ENCODE measurements around the gene MBNL2.
A peak's percentile ranks its signal among the peaks of the same experiment; 100 is the strongest.

Gene MBNL2

DNA sequence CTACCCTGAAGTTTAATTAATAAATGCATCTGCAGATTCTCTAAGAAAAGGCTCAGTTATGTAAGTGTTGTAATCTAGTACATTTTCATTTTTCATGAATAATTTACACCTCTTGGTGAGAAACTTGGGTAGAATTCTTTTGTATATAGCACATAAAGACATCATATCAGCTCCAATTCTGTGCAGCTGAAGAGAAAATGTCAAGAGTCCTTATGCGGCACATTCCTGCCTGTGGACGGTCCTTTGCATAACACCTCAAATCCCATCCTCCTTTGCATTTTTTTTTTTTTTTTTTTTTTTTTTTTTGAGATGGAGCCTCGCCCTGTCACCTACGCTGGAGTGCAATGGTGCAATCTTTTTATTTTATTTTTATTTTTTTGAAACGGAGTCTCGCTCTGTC, 151.7 kb downstream of the MBNL2 start:
- Histone ChIP-seq H3K4me1 (ENCODE audit: control extremely low read depth in 1 of 4, control insufficient read depth in 4 of 4, insufficient read depth in 4 of 4, low read length in 3 of 4) (peaks cover 1 to 7% (median 4%) of the 10 kb centered on the region in 4 experiments), H3K27ac (ENCODE audit: insufficient read depth in 1 of 2, low read depth in 1 of 2, low read length in 2 of 2, poor library complexity in 1 of 2, severe bottlenecking in 2 of 2) (no peak overlapping the region), H3K4me3 (ENCODE audit: control insufficient read depth in 1 of 7, extremely low read depth in 1 of 7, insufficient read depth in 4 of 7, low read depth in 2 of 7, low read length in 6 of 7) (no peak overlapping the region), H3K36me3 (ENCODE audit: control insufficient read depth in 4 of 4, insufficient read depth in 4 of 4, low read length in 3 of 4) (peaks cover 5 to 22% (median 13%) of the 10 kb centered on the region in 4 experiments), H3K27me3 (replicated peaks in 2 of 5; ENCODE audit: control insufficient read depth in 4 of 5, insufficient read depth in 5 of 5, low read length in 4 of 5) (no peaks in the 10 kb centered on the region), H3K9me3 (ENCODE audit: control extremely low read depth in 1 of 5, control insufficient read depth in 4 of 5, insufficient read depth in 2 of 5, low read depth in 1 of 5, low read length in 4 of 5) (no peaks in the 10 kb centered on the region)
- POLR2A ChIA-PET = no interaction called here
- no CpG with 5 or more reads among the region's 6 CpGs for whole genome bisulfite sequencing (ENCODE audit: insufficient coverage)
- CTCF ChIA-PET = no interaction called here
- DNase-seq = no peak

DNA sequence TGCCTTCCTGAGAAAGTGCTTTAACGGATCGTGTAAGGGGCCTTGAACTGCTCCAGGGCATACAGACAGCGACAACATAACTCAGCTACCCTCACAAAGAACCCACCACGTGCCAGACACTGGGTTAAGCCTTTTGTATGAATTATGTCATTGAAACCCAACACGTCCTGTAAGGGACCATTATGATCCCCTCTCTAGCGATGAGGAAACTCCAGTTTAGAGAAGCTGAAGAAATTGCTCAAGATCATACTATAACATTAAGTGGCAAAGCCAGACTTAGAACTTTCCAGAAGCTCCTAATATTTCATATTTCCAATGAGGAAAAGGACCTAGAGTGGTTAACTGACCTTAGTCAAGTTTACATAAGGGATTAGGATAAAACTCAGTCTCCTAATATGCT, 154.8 kb downstream of the MBNL2 start:
- no peak for DNase-seq
- ChIA-PET POLR2A (no interaction called here), CTCF (interaction anchor here (1.4 kb wide), 1 partner anchor 25 kb away, joined by 3 read pairs; no protein-coding TSS in a partner anchor)
- Histone ChIP-seq H3K36me3 (ENCODE audit: control insufficient read depth in 4 of 4, insufficient read depth in 4 of 4, low read length in 3 of 4) (peaks cover 5 to 16% (median 10%) of the 10 kb centered on the region in 4 experiments), H3K27ac (ENCODE audit: insufficient read depth in 1 of 2, low read depth in 1 of 2, low read length in 2 of 2, poor library complexity in 1 of 2, severe bottlenecking in 2 of 2) (no peak overlapping the region), H3K4me3 (ENCODE audit: control insufficient read depth in 1 of 7, extremely low read depth in 1 of 7, insufficient read depth in 4 of 7, low read depth in 2 of 7, low read length in 6 of 7) (no peak overlapping the region), H3K27me3 (replicated peaks in 2 of 5; ENCODE audit: control insufficient read depth in 4 of 5, insufficient read depth in 5 of 5, low read length in 4 of 5) (no peaks in the 10 kb centered on the region), H3K9me3 (ENCODE audit: control extremely low read depth in 1 of 5, control insufficient read depth in 4 of 5, insufficient read depth in 2 of 5, low read depth in 1 of 5, low read length in 4 of 5) (no peaks in the 10 kb centered on the region), H3K4me1 (ENCODE audit: control extremely low read depth in 1 of 4, control insufficient read depth in 4 of 4, insufficient read depth in 4 of 4, low read length in 3 of 4) (peaks cover 0 to 11% (median 3%) of the 10 kb centered on the region in 4 experiments)
- WGBS (ENCODE audit: insufficient coverage) = 100% methylated on average over 5 of the region's 6 CpGs

DNA sequence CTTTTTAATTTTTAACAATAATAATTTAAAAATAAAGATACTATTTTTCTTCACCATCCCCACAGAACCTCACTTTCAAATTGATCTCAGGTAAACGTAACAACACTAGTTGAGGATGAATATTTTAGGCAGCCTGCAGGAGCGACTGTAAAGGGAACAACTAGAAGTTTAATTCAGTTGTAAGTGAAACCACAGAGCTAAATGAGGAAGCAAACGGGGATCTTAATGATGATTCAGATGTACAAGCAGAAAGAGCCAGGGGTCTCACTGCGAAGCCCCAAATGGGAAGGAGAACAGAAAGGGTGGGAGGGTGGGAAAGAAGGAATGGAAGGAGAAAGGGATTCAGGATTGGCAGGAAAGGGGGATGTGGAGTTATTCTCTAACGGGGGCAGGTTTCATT, 157.3 kb downstream of the MBNL2 start:
- Histone ChIP-seq H3K9me3 (ENCODE audit: control extremely low read depth in 1 of 5, control insufficient read depth in 4 of 5, insufficient read depth in 2 of 5, low read depth in 1 of 5, low read length in 4 of 5) (no peaks in the 10 kb centered on the region), H3K27me3 (replicated peaks in 2 of 5; ENCODE audit: control insufficient read depth in 4 of 5, insufficient read depth in 5 of 5, low read length in 4 of 5) (no peaks in the 10 kb centered on the region), H3K4me3 (ENCODE audit: control insufficient read depth in 1 of 7, extremely low read depth in 1 of 7, insufficient read depth in 4 of 7, low read depth in 2 of 7, low read length in 6 of 7) (no peak overlapping the region), H3K36me3 (ENCODE audit: control insufficient read depth in 4 of 4, insufficient read depth in 4 of 4, low read length in 3 of 4) (peaks cover 5 to 16% (median 10%) of the 10 kb centered on the region in 4 experiments), H3K27ac (ENCODE audit: insufficient read depth in 1 of 2, low read depth in 1 of 2, low read length in 2 of 2, poor library complexity in 1 of 2, severe bottlenecking in 2 of 2) (no peak overlapping the region), H3K4me1 (ENCODE audit: control extremely low read depth in 1 of 4, control insufficient read depth in 4 of 4, insufficient read depth in 4 of 4, low read length in 3 of 4) (peaks cover 0 to 15% (median 3%) of the 10 kb centered on the region in 4 experiments)
- POLR2A ChIA-PET = no interaction called here
- CTCF ChIA-PET = no interaction called here
- 34% methylated on average over 3 of the region's 5 CpGs for WGBS (ENCODE audit: insufficient coverage)
- DNase-seq = peak in 2 of 3 donors; percentile 55 to 65

DNA sequence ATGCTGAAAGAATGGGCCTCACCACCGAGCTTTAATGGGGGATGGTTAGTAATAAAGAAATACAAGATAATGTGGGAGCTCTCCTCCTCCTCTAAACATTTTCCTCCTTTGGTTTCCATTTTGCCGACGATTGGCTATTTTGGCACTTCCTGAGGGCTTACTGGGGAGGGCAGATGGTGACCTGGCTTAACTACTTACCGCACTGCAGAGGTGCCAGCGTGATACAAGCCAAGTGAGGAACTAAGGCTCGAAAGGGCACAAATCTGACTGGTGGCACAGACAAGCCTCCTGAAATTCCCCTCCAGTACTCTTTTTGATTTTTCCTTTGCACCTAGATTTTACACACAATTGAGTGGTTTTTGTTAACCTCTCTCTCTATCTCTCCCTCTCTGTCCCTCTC, 158.6 kb downstream of the MBNL2 start:
- DNase-seq = no peak
- H3K27me3 ChIP-seq (replicated peaks in 2 of 5; ENCODE audit: control insufficient read depth in 4 of 5, insufficient read depth in 5 of 5, low read length in 4 of 5) = no peaks in the 10 kb centered on the region
- no peak overlapping the region for H3K4me3 ChIP-seq (ENCODE audit: control insufficient read depth in 1 of 7, extremely low read depth in 1 of 7, insufficient read depth in 4 of 7, low read depth in 2 of 7, low read length in 6 of 7)
- peaks cover 0 to 27% (median 3%) of the 10 kb centered on the region in 4 experiments for H3K4me1 ChIP-seq (ENCODE audit: control extremely low read depth in 1 of 4, control insufficient read depth in 4 of 4, insufficient read depth in 4 of 4, low read length in 3 of 4)
- H3K36me3 ChIP-seq (ENCODE audit: control insufficient read depth in 4 of 4, insufficient read depth in 4 of 4, low read length in 3 of 4) = peaks cover 0 to 7% (median 2%) of the 10 kb centered on the region in 4 experiments
- H3K27ac ChIP-seq (ENCODE audit: insufficient read depth in 1 of 2, low read depth in 1 of 2, low read length in 2 of 2, poor library complexity in 1 of 2, severe bottlenecking in 2 of 2) = no peak overlapping the region
- POLR2A ChIA-PET = interaction anchor here (0.7 kb wide), 1 partner anchor 159 kb away, joined by 4 read pairs; no protein-coding TSS in a partner anchor
- H3K9me3 ChIP-seq (ENCODE audit: control extremely low read depth in 1 of 5, control insufficient read depth in 4 of 5, insufficient read depth in 2 of 5, low read depth in 1 of 5, low read length in 4 of 5) = no peaks in the 10 kb centered on the region
- WGBS (ENCODE audit: insufficient coverage) = 95% methylated on average over 5 of the region's 6 CpGs
- CTCF ChIA-PET = no interaction called here

DNA sequence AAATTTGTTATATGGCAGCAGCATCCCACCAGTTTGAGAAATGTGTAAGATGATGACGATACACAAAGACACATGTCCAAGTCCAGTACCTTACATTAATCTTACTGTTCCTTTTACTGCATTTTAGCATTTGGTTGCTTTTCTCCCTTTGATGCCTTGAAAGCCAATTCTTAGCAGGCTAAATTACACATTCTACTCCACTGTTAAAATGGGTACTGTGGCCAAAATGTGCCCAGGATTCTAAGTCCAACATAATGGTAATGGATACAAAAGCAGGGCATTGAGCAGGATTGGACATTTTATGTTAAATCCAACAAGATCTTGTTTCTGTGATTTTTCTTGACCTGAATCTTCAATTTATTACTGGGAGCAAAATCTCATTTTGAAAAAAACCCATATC, 159.1 kb downstream of the MBNL2 start:
- peaks cover 0 to 32% (median 3%) of the 10 kb centered on the region in 4 experiments for H3K4me1 ChIP-seq (ENCODE audit: control extremely low read depth in 1 of 4, control insufficient read depth in 4 of 4, insufficient read depth in 4 of 4, low read length in 3 of 4)
- ChIA-PET CTCF (no interaction called here), POLR2A (no interaction called here)
- DNase-seq = no peak
- peaks cover 0 to 3% (median 0%) of the 10 kb centered on the region in 4 experiments for H3K36me3 ChIP-seq (ENCODE audit: control insufficient read depth in 4 of 4, insufficient read depth in 4 of 4, low read length in 3 of 4)
- H3K4me3 ChIP-seq (ENCODE audit: control insufficient read depth in 1 of 7, extremely low read depth in 1 of 7, insufficient read depth in 4 of 7, low read depth in 2 of 7, low read length in 6 of 7) = no peak overlapping the region
- H3K27ac ChIP-seq (ENCODE audit: insufficient read depth in 1 of 2, low read depth in 1 of 2, low read length in 2 of 2, poor library complexity in 1 of 2, severe bottlenecking in 2 of 2) = no peak overlapping the region
- H3K27me3 ChIP-seq (replicated peaks in 2 of 5; ENCODE audit: control insufficient read depth in 4 of 5, insufficient read depth in 5 of 5, low read length in 4 of 5) = no peaks in the 10 kb centered on the region
- no peaks in the 10 kb centered on the region for H3K9me3 ChIP-seq (ENCODE audit: control extremely low read depth in 1 of 5, control insufficient read depth in 4 of 5, insufficient read depth in 2 of 5, low read depth in 1 of 5, low read length in 4 of 5)
- WGBS (ENCODE audit: insufficient coverage) = 100% methylated on average over 1 of the region's 1 CpG

DNA sequence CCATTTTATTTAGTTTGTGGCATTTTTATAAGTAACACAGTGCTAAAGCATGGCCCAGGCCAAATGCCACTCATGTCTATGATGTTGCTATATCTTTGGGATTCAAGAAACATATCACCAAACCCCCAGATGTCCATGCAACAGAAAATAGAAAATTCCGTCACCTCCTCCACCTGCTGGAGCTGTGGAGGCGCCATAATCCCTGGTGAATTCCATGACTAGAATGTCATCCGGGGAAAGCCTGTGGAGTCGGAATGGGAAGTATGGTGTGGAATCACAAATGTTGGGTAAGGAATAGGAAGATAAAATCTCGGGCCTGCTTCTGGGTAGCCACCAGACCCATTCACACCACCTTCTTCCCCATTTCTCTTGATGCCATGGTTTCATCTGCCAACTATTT, 160.1 kb downstream of the MBNL2 start:
- POLR2A ChIA-PET = no interaction called here
- CTCF ChIA-PET = no interaction called here
- peaks cover 3 to 43% (median 12%) of the 10 kb centered on the region in 4 experiments for H3K4me1 ChIP-seq (ENCODE audit: control extremely low read depth in 1 of 4, control insufficient read depth in 4 of 4, insufficient read depth in 4 of 4, low read length in 3 of 4)
- no peaks in the 10 kb centered on the region for H3K9me3 ChIP-seq (ENCODE audit: control extremely low read depth in 1 of 5, control insufficient read depth in 4 of 5, insufficient read depth in 2 of 5, low read depth in 1 of 5, low read length in 4 of 5)
- H3K4me3 ChIP-seq (ENCODE audit: control insufficient read depth in 1 of 7, extremely low read depth in 1 of 7, insufficient read depth in 4 of 7, low read depth in 2 of 7, low read length in 6 of 7) = no peak overlapping the region
- peaks cover 0 to 2% (median 0%) of the 10 kb centered on the region in 4 experiments for H3K36me3 ChIP-seq (ENCODE audit: control insufficient read depth in 4 of 4, insufficient read depth in 4 of 4, low read length in 3 of 4)
- no peaks in the 10 kb centered on the region for H3K27me3 ChIP-seq (replicated peaks in 2 of 5; ENCODE audit: control insufficient read depth in 4 of 5, insufficient read depth in 5 of 5, low read length in 4 of 5)
- H3K27ac ChIP-seq (ENCODE audit: insufficient read depth in 1 of 2, low read depth in 1 of 2, low read length in 2 of 2, poor library complexity in 1 of 2, severe bottlenecking in 2 of 2) = no peak overlapping the region
- no peak for DNase-seq
- no CpG with 5 or more reads among the region's 5 CpGs for WGBS (ENCODE audit: insufficient coverage)

DNA sequence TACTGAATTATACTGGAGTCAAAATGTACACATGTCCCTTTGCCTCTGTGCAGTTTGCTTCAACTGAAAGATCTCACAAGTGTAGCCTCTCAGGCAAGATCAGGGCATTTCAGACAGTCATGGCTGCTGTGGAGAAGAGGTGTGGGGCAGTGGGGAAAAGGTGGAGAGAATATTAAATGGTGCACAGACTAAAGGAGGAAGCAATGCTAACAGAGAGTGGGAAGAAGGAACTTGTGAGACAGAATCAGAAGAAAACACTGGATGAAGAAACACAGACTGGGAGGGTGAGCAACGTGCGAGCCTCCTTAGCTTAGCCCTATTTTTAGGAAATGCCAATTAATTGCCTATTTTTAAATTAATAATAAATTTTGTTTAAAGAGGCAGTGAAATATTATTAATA, 162.2 kb downstream of the MBNL2 start:
- peaks cover 0 to 2% (median 0%) of the 10 kb centered on the region in 4 experiments for H3K36me3 ChIP-seq (ENCODE audit: control insufficient read depth in 4 of 4, insufficient read depth in 4 of 4, low read length in 3 of 4)
- peaks cover 9 to 57% (median 22%) of the 10 kb centered on the region in 4 experiments for H3K4me1 ChIP-seq (ENCODE audit: control extremely low read depth in 1 of 4, control insufficient read depth in 4 of 4, insufficient read depth in 4 of 4, low read length in 3 of 4)
- POLR2A ChIA-PET = no interaction called here
- DNase-seq = no peak
- WGBS (ENCODE audit: insufficient coverage) = no CpG with 5 or more reads among the region's 2 CpGs
- H3K27me3 ChIP-seq (replicated peaks in 2 of 5; ENCODE audit: control insufficient read depth in 4 of 5, insufficient read depth in 5 of 5, low read length in 4 of 5) = no peaks in the 10 kb centered on the region
- H3K9me3 ChIP-seq (ENCODE audit: control extremely low read depth in 1 of 5, control insufficient read depth in 4 of 5, insufficient read depth in 2 of 5, low read depth in 1 of 5, low read length in 4 of 5) = no peaks in the 10 kb centered on the region
- CTCF ChIA-PET = no interaction called here
- H3K27ac ChIP-seq (ENCODE audit: insufficient read depth in 1 of 2, low read depth in 1 of 2, low read length in 2 of 2, poor library complexity in 1 of 2, severe bottlenecking in 2 of 2) = no peak overlapping the region
- H3K4me3 ChIP-seq (ENCODE audit: control insufficient read depth in 1 of 7, extremely low read depth in 1 of 7, insufficient read depth in 4 of 7, low read depth in 2 of 7, low read length in 6 of 7) = no peak overlapping the region
